Raji (cell line): ENCODE results near the gene PPM1D.

Experiments
- POLR2A ChIP-seq: IDR thresholded peaks from 2 replicates; pipeline ENCODE4 v1.6.1; 2011; ENCODE audit warnings: low read depth, low read length, control low read depth; ENCODE audit not compliant: insufficient read depth

Gene PPM1D

GRCh38 chr17:60641126-60641525 is 41.1 kb downstream of the PPM1D start:
- TF ChIP-seq POLR2A: no peak

GRCh38 chr17:60641810-60642220 is 41.8 kb downstream of the PPM1D start:
- no peak for TF ChIP-seq POLR2A

GRCh38 chr17:60645918-60646523 is 46.0 kb downstream of the PPM1D start:
- TF ChIP-seq POLR2A: no peak

GRCh38 chr17:60646701-60647100 is 46.7 kb downstream of the PPM1D start:
- TF ChIP-seq POLR2A: no peak

DNA sequence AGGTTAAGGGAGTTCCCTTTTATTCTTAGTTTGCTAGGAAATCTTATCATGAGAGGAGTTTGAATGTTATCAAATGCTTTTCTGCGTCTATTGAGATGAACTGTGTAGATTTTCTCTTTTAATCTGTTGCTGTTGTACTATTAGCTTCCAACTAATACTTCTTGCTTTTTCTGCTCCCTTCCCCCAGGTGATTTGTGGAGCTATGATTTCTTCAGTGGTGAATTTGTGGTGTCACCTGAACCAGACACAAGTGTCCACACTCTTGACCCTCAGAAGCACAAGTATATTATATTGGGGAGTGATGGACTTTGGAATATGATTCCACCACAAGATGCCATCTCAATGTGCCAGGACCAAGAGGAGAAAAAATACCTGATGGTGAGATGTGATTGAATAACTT is 47.7 kb downstream of the PPM1D start:
- no peak for TF ChIP-seq POLR2A

GRCh38 chr17:60652454-60653247 is 52.7 kb downstream of the PPM1D start:
- TF ChIP-seq POLR2A: no peak

DNA sequence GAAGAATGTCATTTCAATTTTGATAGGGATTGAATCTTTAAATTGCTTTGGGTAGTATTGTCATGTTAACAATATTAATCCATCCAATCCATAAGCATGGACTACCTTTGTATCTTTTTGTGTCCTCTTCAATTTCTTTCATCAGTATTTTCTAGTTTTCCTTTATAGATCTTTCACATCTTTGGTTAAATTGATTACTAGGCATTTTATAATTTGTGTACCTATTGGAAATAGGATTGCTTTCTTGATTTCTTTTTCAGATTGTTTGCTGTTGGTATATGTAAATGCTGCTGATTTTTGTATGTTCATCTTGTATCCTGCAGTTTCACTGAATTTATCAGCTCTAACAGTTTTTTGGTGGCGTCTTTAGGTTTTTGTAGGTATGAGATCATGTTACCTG is 53.6 kb downstream of the PPM1D start:
- no peak for TF ChIP-seq POLR2A

GRCh38 chr17:60656499-60656898 is 56.5 kb downstream of the PPM1D start:
- no peak for TF ChIP-seq POLR2A

- TF ChIP-seq POLR2A: no peak
These were observed 59.2 kb downstream of the PPM1D start for GRCh38 chr17:60659156-60659555.

DNA sequence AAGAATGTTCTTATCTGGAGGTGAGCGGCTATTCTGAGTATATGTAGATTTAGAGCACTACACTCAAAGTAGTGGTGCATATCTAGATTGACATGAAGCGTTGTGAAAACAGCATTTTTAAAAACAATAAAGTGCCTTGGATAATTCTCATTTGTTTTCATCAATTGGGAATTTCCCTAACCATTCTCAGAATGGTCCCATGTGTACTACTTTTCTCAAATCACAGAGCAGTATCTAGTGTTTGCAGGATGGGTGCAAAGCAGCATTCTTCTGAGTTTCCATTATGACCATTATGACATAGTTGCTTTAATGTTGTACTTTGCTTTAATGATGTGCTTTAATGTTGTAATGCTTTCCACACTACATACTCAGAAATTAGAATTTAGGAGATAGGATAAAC is 61.5 kb downstream of the PPM1D start:
- no peak for TF ChIP-seq POLR2A

DNA sequence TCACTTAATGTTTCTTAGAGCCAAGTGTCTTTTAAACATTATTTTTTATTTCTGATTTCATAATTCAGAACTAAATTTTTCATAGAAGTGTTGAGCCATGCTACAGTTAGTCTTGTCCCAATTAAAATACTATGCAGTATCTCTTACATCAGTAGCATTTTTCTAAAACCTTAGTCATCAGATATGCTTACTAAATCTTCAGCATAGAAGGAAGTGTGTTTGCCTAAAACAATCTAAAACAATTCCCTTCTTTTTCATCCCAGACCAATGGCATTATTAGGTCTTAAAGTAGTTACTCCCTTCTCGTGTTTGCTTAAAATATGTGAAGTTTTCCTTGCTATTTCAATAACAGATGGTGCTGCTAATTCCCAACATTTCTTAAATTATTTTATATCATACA is 64.0 kb downstream of the PPM1D start:
- no peak for TF ChIP-seq POLR2A

- no peak for TF ChIP-seq POLR2A
These were observed 65.6 kb downstream of the PPM1D start for GRCh38 chr17:60665602-60666001.

GRCh38 chr17:60671482-60671881 is 71.5 kb downstream of the PPM1D start:
- no peak for TF ChIP-seq POLR2A

GRCh38 chr17:60675997-60676396 is 76.0 kb downstream of the PPM1D start:
- no peak for TF ChIP-seq POLR2A

- TF ChIP-seq POLR2A: no peak
These were observed 76.8 kb downstream of the PPM1D start for GRCh38 chr17:60676758-60677307.
